Liver (tissue), 9 donors: ENCODE results near the gene RAB43. TPM values are rescaled to one million over a fixed set of nuclear protein-coding genes. Genes with fewer than 3 reads are reported as not detected.

ENCODE experiments used
- DNase-seq: peaks from one replicate; pipeline ENCODE4 v3.0.0-alpha.2; 2017; ENCODE audit warnings: low spot score
- H3K27ac ChIP-seq, 2 donors: one replicate each; pipeline ENCODE4 v1.7.0; 2013; ENCODE audit warnings: inconsistent platforms in 2 of 2, low read length in 2 of 2, control low read depth in 1 of 2, low read depth in 1 of 2, mild to moderate bottlenecking in 1 of 2
- H3K27me3 ChIP-seq, 4 donors: one replicate each; pipeline versions ENCODE4 v1.6.1 to v1.7.0; 2013; ENCODE audit warnings: low read length in 3 of 4, inconsistent platforms in 1 of 4, mild to moderate bottlenecking in 1 of 4, moderate library complexity in 1 of 4; ENCODE audit not compliant: control insufficient read depth in 4 of 4, insufficient read depth in 4 of 4
- H3K36me3 ChIP-seq, 4 donors: one replicate each; pipeline versions ENCODE4 v1.6.1 to v1.7.0; 2013; ENCODE audit warnings: low read length in 3 of 4, mild to moderate bottlenecking in 3 of 4, low read depth in 1 of 4, moderate library complexity in 1 of 4; ENCODE audit not compliant: control insufficient read depth in 4 of 4, insufficient read depth in 3 of 4
- H3K4me1 ChIP-seq, 4 donors: one replicate each; pipeline versions ENCODE4 v1.6.1 to v1.7.0; 2013; ENCODE audit warnings: low read length in 3 of 4, mild to moderate bottlenecking in 3 of 4, moderate library complexity in 1 of 4; ENCODE audit not compliant: control insufficient read depth in 4 of 4, insufficient read depth in 4 of 4
- H3K4me3 ChIP-seq, 3 donors: one replicate each; pipeline versions ENCODE4 v1.6.1 to v1.7.0; 2013; ENCODE audit warnings: low read length in 3 of 3, control low read depth in 1 of 3, low read depth in 1 of 3, mild to moderate bottlenecking in 1 of 3
- H3K9ac ChIP-seq, 2 donors: one replicate each; pipeline ENCODE4 v1.7.0; 2013; ENCODE audit warnings: low read length in 2 of 2, mild to moderate bottlenecking in 2 of 2, moderate library complexity in 2 of 2, control low read depth in 1 of 2, low read depth in 1 of 2
- H3K9me3 ChIP-seq, 4 donors: one replicate each; pipeline versions ENCODE4 v1.6.1 to v1.7.0; 2013; ENCODE audit warnings: low read length in 3 of 4; ENCODE audit not compliant: control insufficient read depth in 4 of 4
- CTCF ChIP-seq: fragments of 150-350 bp; IDR thresholded peaks from 2 replicates; pipeline ENCODE4 v1.5.1; 2017; ENCODE audit warnings: improper control_type of control experiment, low read depth, low read length; ENCODE audit not compliant: missing input control
- EGR1 ChIP-seq, 2 donors: IDR thresholded peaks; 2 replicates each; pipeline ENCODE4 v1.6.1; 2016 to 2018; ENCODE audit warnings: antibody characterized with exemption in 2 of 2, low read depth in 2 of 2
- GABPA ChIP-seq, 2 donors: IDR thresholded peaks in 1 of 2; conservative IDR thresholded peaks in 1 of 2; 2 replicates each; pipeline ENCODE4 v1.6.1; 2016; ENCODE audit warnings: antibody characterized with exemption in 2 of 2, mild to moderate bottlenecking in 1 of 2, moderate library complexity in 1 of 2
- HNF4A ChIP-seq, 2 donors: conservative IDR thresholded peaks; 2 replicates each; pipeline ENCODE4 v1.6.1; 2016; ENCODE audit warnings: antibody characterized with exemption in 2 of 2, mild to moderate bottlenecking in 2 of 2
- HNF4G ChIP-seq: IDR thresholded peaks from 2 replicates; pipeline ENCODE4 v1.6.1; 2016; ENCODE audit warnings: antibody characterized with exemption
- MAX ChIP-seq: IDR thresholded peaks from 2 replicates; pipeline ENCODE4 v1.6.1; 2016; ENCODE audit warnings: antibody characterized with exemption
- NR2F2 ChIP-seq: IDR thresholded peaks from 2 replicates; pipeline ENCODE4 v1.6.1; 2016; ENCODE audit warnings: antibody characterized with exemption
- RAD21 ChIP-seq, 2 donors: IDR thresholded peaks; 2 replicates each; pipeline ENCODE4 v1.6.1; 2016; ENCODE audit warnings: antibody characterized with exemption in 2 of 2, mild to moderate bottlenecking in 2 of 2
- RXRA ChIP-seq, 2 donors: IDR thresholded peaks; 2 replicates each; pipeline ENCODE4 v1.6.1; 2017 to 2018; ENCODE audit warnings: antibody characterized with exemption in 2 of 2, mild to moderate bottlenecking in 1 of 2
- TAF1 ChIP-seq: conservative IDR thresholded peaks from 2 replicates; pipeline ENCODE4 v1.6.1; 2016; ENCODE audit warnings: antibody characterized with exemption, mild to moderate bottlenecking
- YY1 ChIP-seq: IDR thresholded peaks from 2 replicates; pipeline ENCODE4 v1.6.1; 2016; ENCODE audit warnings: antibody characterized with exemption, mild to moderate bottlenecking
- WGBS: extraction: QIAGEN DNeasy Blood & Tissue Kit; methylation state at CpG from one replicate; pipeline ENCODE4 v1.1.7; 2013; 5-methylcytosine and 5-hydroxymethylcytosine counted together
- polyA plus RNA-seq, 2 donors: library from polyadenylated mRNA; stranded (reverse) in 1 of 2; unstranded in 1 of 2; fragments of 200-250 nt in 1 of 2; fragments of >200 nt in 1 of 2; fragmentation: Nextera tagmentation in 1 of 2; extraction: Ambion mirVana in 1 of 2; gene quantifications; one replicate each; pipeline versions ENCODE4 v1.2.1 to v1.2.3, GENCODE V29; 2013 to 2015
- total RNA-seq, 2 donors: library from RNA; depleted of rRNA; stranded (reverse); fragments of >200 nt; gene quantifications; one replicate each; pipeline ENCODE4 v1.2.3, GENCODE V29; 2014
- TF ChIP-seq, protein P1 (sequence below): IDR thresholded peaks from 2 replicates; pipeline ENCODE4 v1.6.1; 2016; ENCODE audit warnings: antibody characterized with exemption
- donor health status: healthy.
- donor health status: healthy.
- donor health status: healthy.
- donor health status: healthy.
- donor health status: healthy.

Gene RAB43
- total and polyA plus RNA-seq, 4 donors: 13.4 to 58.1 (median 26.5) TPM

DNA sequence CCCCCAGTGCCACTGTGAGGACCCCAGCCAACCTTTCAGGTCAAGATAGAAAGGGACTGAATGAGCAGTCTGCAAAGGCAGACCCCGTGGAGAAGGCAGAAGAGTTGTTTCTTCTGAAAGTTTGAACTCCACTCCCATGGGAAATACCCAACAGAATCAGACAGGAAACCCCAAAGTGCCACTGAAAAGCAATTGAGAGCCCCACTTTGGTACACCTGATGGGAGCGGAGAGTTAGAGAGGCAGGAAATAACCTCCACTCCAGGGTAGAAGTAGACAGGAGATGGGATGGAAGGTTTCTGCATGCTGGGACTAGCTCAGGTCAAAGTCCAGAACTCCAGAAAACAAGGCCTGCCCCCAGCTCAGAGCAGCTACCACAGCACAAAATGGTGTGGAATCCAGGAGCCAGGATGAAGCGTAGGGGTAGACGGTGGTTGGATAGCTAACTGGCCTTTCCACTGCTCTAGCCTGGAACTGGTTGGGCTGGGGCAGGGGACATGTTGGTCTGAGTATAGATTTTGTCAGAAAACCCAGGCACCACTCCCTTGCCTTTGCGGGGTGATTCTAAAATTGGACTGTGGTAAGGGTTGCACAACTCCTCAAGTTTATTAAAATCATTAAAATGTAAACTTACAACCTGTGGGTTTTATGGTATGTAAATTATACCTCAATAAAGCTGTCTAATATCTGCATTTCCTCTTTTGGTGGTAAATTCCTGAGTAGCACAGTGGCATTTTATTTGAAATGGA is 1.9 kb upstream of the RAB43 start (continued):
- TF ChIP-seq MAX: no peak
- TF ChIP-seq TAF1: no peak

- H3K27ac ChIP-seq: peak overlapping the region; percentile 91 to 93
- H3K9me3 ChIP-seq: no peaks in the 10 kb centered on the region
- no peak for TF ChIP-seq RAD21 (IDR thresholded peaks at IDR 0.05)
- TF ChIP-seq, protein P1, sequence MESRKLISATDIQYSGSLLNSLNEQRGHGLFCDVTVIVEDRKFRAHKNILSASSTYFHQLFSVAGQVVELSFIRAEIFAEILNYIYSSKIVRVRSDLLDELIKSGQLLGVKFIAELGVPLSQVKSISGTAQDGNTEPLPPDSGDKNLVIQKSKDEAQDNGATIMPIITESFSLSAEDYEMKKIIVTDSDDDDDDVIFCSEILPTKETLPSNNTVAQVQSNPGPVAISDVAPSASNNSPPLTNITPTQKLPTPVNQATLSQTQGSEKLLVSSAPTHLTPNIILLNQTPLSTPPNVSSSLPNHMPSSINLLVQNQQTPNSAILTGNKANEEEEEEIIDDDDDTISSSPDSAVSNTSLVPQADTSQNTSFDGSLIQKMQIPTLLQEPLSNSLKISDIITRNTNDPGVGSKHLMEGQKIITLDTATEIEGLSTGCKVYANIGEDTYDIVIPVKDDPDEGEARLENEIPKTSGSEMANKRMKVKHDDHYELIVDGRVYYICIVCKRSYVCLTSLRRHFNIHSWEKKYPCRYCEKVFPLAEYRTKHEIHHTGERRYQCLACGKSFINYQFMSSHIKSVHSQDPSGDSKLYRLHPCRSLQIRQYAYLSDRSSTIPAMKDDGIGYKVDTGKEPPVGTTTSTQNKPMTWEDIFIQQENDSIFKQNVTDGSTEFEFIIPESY: no peak
- H3K27me3 ChIP-seq: no peaks in the 10 kb centered on the region
- H3K4me3 ChIP-seq: peak overlapping the region in 1 of 3 donors; percentile 70
- DNase-seq: no peak
- H3K9ac ChIP-seq: no peak overlapping the region
- peaks cover 17 to 40% (median 34%) of the 10 kb centered on the region in 4 donors for H3K4me1 ChIP-seq
- H3K36me3 ChIP-seq: peaks cover 0 to 6% (median 4%) of the 10 kb centered on the region in 4 donors
- WGBS: 68% methylated on average over 18 of the region's 18 CpGs
Measured at GRCh38 chr3:129122412-129123011, 908 bp upstream of the RAB43 start.

DNA sequence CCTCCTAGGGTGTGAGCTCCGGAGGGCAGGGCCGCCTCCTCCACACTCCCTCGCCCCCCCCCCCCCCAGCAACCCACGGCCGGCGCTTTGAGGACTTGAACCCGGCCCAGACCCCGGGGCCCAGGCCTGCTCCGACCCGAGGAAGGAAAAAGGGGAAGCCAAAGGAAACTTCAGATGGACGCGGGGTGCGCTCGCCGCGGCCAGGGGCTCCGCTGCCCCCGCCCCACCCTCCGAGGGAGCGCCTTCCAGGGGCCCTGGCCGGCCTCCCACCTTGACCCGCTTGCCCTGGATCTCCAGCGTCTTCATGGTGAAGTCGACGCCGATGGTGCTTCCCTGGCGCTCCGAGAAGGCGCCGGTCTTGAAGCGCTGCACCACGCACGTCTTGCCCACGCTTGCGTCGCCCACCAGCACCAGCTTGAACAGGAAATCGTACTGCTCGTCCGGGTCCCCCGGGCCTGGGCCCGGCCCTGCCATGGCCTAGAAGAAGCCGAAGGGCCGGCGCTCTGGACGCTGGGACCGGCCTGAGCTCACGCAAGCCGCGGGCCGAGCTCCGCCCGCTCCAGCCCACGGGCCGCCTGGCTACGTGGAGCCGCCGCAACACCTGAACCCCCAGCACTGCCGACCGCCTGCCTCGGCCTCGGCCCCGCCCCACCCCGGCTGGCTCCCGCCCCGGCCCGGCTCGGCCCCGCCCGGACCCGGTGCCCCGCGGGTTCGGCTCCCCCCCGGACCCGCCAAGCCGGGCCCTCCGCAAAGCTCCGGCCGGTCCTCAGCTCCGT is 400 bp downstream of the RAB43 start:
- DNase-seq: no peak
- H3K27me3 ChIP-seq: no peaks in the 10 kb centered on the region
- H3K4me1 ChIP-seq: peaks cover 17 to 53% (median 46%) of the 10 kb centered on the region in 4 donors
- H3K4me3 ChIP-seq: peak overlapping the region; percentile 70 to 96 (median 90)
- 2% methylated on average over 80 of the region's 80 CpGs for WGBS
- H3K9ac ChIP-seq: peak overlapping the region; percentile 90 to 99
- peak overlapping the region; percentile 99 to 100 for H3K27ac ChIP-seq
- H3K9me3 ChIP-seq: no peaks in the 10 kb centered on the region
- H3K36me3 ChIP-seq: peaks cover 0 to 6% (median 0%) of the 10 kb centered on the region in 4 donors
- no peak for TF ChIP-seq MAX

- under 1% methylated on average over 18 of the region's 18 CpGs for WGBS
- Histone ChIP-seq H3K36me3 (peaks cover 0 to 6% (median 0%) of the 10 kb centered on the region in 4 donors), H3K27me3 (no peaks in the 10 kb centered on the region), H3K9ac (peak overlapping the region; percentile 99), H3K27ac (peak overlapping the region; percentile 99 to 100), H3K4me3 (peak overlapping the region; percentile 70 to 98 (median 96)), H3K9me3 (no peaks in the 10 kb centered on the region), H3K4me1 (peaks cover 17 to 60% (median 52%) of the 10 kb centered on the region in 4 donors)
- peak; percentile 72 for DNase-seq
- peak; percentile 77 to 91 for TF ChIP-seq RXRA (IDR thresholded peaks at IDR 0.05)
- TF ChIP-seq TAF1: peak; percentile 78
- TF ChIP-seq HNF4G: peak; percentile 39
- TF ChIP-seq EGR1 (IDR thresholded peaks at IDR 0.05; ENCODE audit: low read depth in 2 of 2): peak; percentile 72 to 93
- TF ChIP-seq MAX: peak; percentile 99
- TF ChIP-seq GABPA (IDR thresholded peaks at IDR 0.05 in 1 of 2, conservative IDR thresholded peaks at IDR 0.05 in 1 of 2): peak; percentile 67 to 85
- TF ChIP-seq NR2F2: no peak
- TF ChIP-seq HNF4A (conservative IDR thresholded peaks at IDR 0.05): peak; percentile 68 to 81
- peak; percentile 37 for TF ChIP-seq CTCF
- TF ChIP-seq, protein P1: peak; percentile 72
- peak; percentile 86 for TF ChIP-seq YY1
- TF ChIP-seq RAD21 (IDR thresholded peaks at IDR 0.05): peak; percentile 66 to 70
Measured at GRCh38 chr3:129120254-129121004, 1.2 kb downstream of the RAB43 start.
